NCI-H446 (cell line): ENCODE measurements around the gene MDM4.
"Not testable (repeated sequence)": the region's sequence is repeated elsewhere in the genome, so short reads cannot be mapped to it uniquely, and the experiment has no call there.

Experiments
- DNase-seq, 2 experiments: peaks; one replicate each; lab custom pipeline; 2025; lab: John Stamatoyannopoulos, UW

MDM4 gene

DNA sequence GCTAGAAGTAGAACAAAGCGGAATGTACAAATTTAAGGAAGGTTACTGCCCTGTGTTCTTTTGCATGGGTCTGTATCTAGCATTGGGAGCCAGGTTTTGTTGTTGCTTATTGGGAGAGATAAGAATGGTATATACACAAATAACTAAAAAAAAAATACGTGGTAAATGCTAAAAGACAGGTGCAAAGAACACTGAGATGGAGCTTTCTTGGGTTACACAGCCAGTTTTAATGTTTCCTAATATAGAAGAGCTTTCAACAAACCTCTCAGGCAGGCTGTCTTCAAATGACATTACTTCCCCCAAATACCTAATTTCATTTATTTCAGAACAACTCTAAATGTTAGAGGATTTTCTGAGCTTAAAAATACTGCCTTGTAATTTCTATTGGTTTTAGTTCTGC is 1.4 kb upstream of the MDM4 start:
- no peak for DNase-seq

DNA sequence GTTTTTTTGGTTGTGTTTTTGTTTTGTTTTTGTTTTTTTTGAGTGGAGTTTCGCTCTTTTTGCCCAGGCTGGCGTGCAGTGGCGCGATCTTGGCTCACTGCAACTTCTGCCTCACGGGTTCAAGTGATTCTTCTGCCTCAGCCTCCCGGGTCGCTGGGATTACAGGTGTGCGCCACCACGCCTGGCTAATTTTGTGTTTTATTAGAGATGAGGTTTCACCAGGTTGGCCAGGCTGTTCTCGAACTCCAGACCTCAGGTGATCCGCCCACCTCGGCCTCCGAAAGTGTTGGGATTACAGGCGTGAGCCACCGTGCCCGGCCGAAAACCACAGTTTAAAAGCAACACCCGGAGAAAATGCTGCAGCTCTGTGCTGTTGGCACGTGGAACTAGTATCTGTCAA is 1.2 kb downstream of the MDM4 start:
- DNase-seq, result not testable (repeated sequence)

DNA sequence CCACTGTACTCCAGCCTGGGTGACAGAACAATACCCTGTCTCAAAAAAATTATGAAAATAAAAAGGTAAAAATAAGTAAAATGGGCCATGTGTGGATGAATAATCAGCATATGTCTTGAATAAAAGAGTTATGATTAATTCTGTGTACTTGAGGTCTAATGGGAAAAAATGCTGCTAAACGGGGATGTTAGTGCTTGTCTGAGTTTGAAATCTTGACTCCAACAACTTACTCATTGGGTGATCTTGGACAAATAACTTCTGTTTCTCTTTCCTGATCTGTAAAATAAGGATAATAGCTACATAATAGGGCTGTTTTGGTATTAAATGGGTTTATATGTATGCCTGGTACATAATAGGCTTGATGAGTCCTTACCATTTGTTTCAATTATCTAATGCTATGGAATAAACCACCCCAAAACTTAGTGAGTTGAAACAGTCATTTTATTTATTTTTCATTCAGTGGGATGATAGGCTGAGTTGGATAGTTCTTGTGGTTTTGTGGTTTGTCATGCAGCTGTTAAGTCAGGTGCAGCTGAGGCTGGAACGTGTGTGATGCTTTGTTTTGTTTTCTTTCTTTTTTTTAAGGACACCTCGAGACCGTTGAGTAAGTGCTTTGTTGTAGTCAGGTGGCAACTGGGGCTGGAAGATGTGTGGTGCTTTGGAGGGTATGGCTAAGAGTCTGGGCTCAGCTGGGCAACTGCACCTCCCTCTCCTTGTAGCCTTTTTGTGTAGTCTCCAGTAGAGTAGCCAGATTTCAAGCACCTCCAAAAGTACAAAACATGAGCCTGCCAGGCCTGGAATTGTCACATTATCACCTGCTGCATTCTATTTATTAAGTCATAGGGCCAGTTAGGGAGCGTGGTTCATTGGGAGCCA is 4.9 kb downstream of the MDM4 start:
- DNase-seq, result no peak

DNA sequence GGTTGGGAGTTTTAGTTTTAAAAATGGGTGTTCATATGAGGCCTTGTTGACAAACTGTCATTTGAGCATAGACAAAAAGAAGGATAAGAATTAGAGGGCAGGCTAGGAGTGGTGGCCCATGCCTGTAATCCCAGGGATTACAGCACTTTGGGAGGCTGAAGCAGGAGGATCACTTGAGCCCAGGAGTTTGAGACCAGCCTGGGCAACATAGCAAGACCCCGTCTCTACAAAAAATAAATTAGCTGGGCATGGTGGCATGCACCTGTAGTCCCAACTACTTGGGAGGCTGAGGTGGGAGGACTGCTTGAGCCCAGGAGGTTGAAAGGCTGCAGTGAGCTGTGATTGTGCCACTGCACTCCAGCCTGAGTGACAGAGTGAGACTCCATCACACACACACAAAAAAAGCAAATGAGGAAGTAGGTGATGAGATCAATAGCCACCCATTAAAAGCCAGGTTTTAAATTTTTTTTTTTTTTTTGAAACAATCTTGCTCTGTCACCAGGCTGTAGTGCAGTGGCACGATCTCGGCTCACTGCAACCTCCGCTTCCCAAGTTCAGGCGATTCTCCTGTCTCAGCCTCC is 5.8 kb downstream of the MDM4 start:
- DNase-seq, result not testable (repeated sequence)

DNA sequence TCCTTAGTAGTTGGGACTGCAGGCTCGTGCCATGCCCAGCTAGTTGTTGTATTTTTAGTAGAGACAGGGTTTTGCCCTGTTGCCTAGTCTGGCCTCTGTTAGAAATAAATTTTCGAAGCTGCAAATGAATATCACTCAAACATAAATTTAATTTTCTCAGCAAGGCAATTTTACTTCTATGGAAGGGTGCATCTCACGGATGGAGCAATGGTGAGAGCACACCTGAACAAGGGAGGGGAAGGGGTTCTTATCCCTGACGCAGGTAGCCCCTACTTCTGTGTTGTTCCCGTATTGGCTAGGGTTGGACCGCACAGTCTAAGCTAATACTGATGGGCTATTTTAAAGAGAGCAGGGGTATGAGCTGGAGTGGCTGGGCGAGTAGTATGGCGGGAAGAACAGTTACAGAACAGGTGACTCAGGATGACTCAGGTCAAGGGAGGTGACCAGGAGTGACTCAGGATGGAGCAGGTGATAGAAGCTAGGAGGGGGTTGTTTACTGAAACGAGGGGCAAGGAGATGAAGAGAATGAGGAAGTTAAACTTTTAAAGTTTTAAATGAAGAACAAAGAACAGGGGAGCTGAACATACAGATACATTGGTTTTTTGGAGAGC is 7.5 kb downstream of the MDM4 start:
- no peak for DNase-seq

DNA sequence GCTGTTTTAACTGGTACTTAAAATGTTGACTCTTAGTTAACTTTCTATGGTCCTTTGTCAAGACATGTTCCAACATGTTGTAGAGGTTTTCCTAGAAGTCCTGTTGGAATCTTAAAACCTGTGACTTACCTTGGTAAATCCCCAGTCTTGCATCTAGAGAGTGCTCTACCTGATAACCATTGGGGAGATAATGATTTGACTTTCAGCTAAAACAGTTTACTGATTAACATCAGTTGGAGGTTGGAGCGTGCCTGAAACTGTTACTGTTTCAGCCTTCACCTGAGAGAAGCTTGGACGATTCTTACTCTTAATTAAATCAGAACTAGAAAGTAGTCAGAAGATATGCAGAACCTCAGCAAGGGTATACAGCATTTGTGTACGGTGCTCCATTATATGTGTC is 8.8 kb downstream of the MDM4 start:
- DNase-seq, result no peak

DNA sequence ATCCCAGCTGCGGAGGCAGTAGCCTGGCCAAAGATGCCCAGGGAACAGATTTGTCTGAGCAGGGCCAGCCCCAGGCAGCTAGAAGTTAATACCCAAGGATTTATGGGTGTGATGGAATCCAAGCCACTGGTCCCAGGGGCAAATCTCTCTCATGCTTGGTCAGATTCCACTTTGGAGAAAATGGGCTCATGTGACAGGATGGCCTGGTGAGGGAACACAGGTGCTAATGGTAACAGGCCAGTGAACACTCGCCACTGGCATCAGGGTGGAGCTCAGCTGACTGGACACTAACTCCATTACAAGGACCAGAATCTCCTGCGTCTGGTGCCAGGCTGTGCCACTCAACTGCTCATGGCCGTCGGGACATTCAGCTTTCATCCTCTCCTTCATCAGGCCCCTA is 12.0 kb downstream of the MDM4 start:
- DNase-seq, result no peak

DNA sequence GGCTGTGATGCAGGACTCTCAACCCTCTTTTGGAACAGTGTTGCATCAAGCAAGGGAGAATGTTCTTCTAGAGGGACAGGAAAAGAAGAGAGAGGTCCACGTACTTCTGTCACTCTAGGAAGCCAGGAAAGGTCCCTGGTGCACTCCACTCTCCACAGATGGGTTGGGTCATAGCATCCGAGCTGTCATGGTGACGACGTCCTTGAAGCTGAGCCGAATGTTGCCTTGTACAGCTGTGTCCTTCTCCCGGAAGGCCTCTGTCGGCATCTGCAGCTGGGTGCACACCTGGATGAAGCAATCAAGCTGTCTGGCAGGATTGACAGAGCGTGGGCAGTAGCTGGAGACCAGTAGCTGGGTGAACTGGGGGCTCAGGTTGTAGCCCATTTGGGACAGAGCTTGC is 12.5 kb downstream of the MDM4 start:
- no peak for DNase-seq

DNA sequence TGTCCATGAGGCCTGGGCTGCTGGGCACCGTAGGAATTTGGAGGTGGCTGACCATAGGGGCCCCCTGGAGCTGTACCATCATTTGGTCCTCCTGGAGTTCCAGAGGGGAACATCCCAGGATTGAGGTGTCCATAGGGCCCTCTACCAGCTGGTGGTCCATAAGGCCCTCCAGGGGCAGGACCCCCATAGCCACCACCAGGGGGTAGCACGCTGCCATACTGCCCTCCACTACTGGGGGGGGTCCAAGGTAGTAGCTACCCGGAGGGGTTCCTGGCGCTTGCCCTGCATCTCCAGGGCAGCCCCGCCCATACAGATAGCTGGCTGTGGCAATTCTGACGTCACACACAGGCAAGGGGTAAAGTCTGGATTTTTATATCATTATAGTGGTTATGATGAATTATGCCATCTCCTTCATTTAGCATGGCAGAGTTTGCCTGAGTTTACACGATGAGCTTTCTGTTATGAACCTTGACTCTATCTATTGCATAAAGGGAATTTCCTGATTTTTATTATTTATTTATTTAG is 13.2 kb downstream of the MDM4 start:
- no peak for DNase-seq

DNA sequence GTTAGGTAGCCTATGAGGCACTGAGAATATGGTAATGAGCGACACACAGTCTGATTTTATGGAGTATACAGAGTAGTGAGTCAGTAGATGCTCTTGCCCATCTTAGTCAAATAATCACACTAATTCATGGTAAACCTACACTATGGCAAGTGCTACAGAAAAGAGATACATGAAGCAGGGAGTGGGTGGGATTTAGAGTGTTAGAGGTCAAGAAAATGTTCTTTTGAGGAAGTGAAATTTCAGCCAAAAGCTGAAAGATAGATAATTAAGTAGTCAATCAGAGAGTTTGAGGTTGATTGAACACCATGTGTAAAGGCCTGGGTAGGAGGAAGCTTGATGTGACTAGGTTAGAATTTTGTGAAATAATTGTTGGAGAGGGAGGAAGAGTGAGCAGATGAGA is 14.7 kb downstream of the MDM4 start:
- DNase-seq, result no peak

DNA sequence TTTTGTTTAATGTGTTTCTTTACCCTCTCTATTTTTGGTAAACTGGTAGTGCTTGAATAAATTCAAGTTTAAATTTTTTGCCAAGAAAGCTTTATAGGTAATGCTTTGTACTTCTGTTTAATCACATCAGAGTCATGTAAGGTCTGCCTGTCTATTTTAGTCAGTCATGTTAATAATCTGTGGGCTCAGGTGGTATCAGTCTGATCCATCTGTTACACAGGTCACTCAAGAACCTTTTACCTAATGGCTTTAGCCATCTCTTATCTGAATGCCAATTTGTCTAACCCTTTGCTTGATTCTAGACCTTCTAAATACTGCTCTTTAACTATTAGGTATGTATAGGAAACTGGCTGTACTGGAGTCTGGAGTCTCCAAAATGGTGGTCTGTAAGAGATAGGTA is 16.6 kb downstream of the MDM4 start:
- no peak for DNase-seq

DNA sequence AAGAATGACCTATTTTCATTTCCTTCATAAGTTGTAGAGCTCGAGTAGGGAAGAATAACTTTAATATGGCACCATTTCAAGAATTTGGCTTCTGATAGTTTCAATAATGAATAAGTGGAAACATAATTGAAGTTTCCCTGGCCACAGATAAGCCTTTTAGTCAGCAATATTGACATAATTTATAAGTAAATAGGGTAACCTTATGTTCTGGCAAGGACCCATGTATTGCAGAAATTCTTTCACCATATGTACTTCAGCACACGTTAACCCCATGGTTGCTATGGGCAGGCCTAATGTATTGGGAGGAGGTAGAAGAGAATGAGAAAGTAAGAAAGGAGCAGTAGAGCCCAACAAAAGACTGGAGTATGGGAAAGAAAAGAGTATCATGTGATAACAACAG is 25.4 kb downstream of the MDM4 start:
- DNase-seq, result no peak

DNA sequence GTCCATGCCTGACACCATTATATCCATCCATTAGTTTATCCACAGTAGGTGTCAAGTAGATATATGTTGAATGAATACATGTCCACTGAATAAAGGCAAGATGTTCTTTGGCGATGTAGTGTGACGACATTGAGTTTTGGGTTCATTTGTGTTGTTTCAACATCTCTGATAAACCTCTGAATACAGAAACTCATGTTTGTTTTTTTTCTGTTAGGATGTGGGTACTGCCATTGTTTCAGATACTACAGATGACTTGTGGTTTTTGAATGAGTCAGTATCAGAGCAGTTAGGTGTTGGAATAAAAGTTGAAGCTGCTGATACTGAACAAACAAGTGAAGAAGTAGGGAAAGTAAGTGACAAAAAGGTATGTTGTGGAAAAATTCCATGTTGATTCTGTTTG is 28.1 kb downstream of the MDM4 start:
- no peak for DNase-seq

DNA sequence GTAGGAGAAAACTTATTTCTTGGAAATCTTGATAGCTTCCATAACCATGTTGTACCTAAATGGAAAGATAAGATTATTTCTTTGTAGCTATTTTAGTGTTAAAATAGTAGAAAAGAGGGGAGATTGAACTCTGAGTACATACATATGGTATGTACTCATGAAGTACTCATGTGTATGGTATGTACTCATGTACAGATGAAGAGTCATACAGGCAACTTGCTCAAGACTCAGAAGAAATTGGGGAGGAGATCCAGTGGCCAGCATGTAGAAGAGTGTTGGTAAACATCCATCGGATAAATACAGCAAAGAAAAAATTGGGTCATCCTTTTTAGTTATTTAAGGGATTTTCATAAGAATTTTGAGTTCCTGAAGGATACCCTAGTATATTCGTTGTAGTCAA is 29.0 kb downstream of the MDM4 start:
- DNase-seq, result no peak

DNA sequence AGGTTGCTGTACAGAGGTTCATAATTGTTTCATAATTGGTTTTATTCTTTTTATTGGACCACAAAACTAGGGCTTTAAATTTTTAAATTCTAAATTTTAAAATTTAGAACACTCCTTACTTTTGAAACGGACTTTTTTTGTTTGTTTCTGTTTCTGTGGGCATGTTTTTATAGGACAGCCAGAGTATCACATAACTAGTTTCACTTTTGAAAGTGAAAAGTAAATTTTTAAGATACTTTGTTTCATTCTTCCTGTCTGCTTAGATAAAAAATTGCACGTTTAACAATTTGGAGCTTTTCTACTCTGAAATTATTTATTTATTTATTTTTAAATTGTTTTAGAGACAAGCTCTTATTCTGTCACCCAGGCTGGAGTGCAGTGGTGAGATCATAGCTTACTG is 29.7 kb downstream of the MDM4 start:
- no peak for DNase-seq

DNA sequence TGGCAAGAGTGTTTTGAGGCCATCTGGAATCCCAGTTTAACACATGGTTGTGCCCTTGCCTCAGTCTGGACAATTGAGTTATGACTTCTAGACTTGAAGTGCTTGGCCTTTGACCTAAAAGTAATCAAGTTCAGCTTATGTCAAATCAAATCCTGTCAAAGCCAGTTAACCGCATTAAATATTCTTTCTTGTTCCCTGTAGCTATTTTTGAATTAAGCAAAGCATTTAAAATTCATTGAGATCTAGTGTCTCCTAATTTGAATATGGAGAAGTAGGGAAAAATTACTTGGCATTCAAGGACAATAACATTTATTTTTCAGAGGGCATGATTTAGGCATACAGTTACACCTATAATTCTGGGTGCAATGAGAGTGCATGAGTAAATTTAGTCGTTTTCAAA is 32.1 kb downstream of the MDM4 start:
- DNase-seq, result no peak

DNA sequence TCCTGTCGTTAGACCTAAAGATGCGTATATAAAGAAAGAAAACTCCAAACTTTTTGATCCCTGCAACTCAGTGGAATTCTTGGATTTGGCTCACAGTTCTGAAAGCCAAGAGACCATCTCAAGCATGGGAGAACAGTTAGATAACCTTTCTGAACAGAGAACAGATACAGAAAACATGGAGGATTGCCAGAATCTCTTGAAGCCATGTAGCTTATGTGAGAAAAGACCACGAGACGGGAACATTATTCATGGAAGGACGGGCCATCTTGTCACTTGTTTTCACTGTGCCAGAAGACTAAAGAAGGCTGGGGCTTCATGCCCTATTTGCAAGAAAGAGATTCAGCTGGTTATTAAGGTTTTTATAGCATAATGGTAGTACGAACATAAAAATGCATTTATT is 33.1 kb downstream of the MDM4 start:
- no peak for DNase-seq

DNA sequence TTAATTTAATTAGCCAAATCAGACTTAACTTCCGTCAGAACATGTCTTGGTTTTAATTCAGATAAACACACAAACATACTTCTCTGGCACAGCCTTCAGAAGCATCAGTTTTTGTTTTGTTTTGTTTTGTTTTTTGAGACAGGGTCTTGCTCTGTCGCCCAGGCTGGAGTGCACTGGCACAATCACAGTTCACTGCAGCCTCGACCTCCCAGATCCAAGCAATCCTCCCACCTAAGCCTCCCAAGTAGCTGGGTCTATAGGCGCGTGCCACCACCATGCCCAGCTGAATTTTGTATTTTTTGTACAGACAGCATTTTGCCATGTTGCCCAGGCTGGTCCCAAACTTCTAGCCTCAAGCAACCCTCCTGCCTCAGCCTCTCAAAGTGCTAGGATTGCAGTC is 34.7 kb downstream of the MDM4 start:
- no peak for DNase-seq

DNA sequence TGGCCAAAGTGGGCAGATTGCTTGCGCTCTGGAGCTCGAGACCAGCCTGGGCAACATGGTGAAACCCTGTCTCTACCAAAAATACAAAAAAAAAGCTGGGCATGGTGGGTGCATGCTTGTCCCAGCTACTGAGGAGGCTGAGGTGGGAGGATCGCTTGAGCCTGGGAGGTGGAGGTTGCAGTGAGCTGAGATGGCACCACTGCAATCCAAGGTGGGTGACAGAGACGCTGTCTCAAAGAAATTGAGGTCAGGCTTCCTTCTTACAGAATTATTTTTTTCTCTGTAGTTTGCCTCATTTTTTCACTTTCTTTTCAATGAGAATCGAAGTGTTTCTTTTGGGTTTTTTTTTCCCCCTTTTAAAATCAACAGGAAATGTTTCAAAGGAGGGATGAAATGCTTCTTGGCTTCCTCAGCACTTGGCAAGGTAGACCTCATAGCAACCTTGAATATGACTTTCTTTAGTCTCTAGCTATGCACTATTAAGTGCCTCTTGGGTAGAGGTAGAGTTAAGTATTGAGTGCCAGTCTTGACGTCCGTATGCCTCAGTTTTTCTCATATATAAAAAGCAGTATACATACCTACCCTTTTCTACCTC is 40.3 kb downstream of the MDM4 start:
- no peak for DNase-seq

DNA sequence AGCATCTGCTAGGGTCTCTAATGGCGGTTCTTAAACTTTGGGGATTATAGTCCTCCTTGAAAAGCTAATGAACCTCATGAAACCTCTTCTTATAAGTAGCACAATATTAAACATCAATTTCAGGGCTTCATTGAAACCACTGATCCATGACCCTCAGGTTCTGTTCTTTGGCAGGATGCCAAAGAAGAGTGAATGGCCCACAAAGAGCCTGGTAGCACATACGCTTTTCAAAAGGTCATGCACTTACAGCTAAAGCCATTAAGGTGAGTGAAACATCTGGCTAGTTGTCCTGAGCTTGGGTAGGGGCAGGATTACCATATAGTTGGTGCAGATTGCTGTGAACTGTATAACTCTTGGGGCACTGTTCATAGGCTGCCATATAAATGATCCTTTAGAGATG is 42.3 kb downstream of the MDM4 start:
- DNase-seq, result no peak

DNA sequence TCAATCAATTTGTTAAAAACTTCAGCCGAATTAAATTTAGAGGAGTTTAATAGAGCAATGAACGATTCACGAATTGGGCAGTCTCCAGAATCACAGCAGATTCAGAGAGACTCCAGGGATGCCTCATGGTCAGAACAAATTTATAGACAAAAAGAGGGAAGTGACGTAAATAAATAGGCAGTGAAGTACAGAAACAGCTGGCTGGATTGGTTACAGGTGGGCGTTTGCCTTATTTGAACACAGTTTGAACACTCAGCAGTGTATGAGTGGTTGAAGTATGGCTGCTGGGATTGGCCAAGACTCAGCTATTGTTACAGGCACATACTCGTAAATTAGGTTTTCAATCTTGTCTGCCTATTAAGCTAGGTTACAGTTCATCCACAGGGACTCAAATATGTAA is 43.8 kb downstream of the MDM4 start:
- DNase-seq, result not testable (repeated sequence)

DNA sequence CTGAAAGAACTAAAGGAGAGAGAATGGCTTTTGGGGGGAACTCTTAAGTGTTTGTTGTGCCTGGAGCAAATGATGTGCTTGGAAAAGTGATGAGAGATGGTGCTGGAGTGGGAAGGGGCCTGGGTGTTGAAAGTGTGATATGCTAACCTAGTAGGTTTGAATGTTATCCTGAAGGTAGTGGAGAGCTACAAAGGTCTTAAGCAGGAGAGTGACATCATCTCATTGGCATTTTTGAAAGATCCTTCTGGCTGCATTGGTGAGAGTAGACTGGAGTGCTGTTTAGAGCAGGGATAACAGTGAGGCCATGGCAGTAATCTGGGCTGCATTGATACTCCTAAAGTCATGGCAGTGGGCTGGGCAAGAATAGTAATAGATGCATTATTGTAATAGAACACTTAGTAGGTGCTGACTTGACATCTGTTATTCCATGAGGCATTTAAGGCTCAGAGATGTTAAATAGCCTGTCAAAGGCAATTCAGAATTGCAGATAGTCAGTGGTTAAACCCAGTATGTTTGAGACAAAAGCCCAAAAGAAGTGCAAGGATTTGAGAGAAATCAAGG is 44.5 kb downstream of the MDM4 start:
- no peak for DNase-seq
